ENCODE measurements around the gene NDNF.

Gene NDNF

GRCh38 chr4:121070696-121071639 is 1.4 kb downstream of the NDNF start:
- peak; percentile 30 for DNase-seq

DNA sequence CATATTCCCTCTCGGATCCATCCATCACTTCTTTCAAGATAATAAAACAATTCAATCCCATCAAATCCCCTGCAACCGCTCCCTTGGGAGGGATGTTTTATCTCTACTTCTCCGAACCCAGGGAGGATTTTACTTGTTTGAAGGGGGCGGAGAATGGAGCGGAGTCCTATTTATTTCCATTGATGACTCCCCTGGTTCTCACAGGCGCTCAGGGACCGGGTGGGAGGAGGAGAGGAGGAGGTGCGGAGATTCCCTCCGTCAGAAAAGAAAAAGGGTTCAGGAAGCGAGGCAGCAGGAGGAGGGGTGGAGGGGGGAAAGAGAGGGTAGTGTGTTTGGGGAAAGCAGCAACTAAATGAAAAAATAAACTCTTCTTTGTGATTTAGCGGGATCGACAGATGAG is 2.1 kb downstream of the NDNF start:
- DNase-seq, result no peak

DNA sequence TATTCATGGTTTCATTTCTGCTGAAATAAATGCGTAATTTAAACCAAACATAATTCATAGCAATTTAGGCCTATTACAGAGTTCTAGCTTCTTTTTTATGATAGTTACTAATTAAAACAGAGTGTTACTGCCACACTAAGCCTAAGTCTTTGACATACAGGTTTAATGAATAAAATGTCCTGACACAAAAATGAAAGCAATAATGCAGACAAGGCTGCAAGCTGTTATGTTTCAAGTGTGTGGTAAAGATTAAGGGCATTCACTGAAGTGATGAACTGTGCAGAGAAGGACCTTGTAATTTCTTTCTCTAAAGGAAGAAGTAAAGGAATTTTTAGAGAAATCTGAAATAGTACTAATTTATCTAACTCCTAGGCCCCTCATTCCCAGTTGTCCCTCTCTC is 2.9 kb downstream of the NDNF start:
- DNase-seq, result no peak

DNA sequence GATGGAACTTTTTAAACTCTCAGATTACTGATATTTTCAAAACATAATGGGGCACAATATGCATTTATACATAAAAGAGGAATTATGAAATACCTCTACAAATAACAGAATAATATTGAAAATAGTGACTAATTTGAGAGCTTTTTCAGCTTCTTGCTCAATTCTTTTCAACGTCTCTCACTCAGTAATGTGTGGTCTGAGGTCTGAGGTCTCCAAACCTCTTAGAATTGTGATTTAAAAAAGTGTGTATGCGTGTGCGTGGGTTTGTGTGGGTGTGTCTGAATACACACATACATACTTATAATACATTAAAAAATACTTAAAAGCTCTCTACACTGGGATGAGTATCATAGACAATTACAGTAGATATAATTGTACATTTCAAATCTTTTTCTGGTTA is 7.9 kb downstream of the NDNF start:
- DNase-seq, result no peak

- DNase-seq, result no peak
These were observed 9.8 kb downstream of the NDNF start for GRCh38 chr4:121062521-121062920.

DNA sequence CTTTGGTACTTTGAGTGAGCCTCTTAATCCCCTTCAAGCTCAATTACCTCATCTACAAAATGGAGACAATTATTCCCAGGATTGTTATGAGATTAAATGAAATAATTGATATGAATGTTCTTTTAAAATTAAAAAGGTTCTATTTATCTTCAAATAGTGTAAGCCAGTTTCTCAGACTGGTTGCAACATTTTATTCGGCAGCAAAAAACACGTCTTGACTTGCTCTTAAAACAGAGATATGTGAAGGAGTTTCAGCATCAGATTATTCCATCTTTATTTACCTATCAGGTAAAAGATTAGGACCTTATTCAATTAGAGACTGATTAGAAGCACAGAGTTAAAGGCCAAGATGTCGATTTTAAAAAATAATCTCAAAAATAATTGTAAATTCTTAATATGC is 10.5 kb downstream of the NDNF start:
- DNase-seq, result no peak

GRCh38 chr4:121061215-121061614 is 11.1 kb downstream of the NDNF start:
- DNase-seq, result no peak

- DNase-seq, result no peak
These were observed 14.8 kb downstream of the NDNF start for GRCh38 chr4:121057466-121057922.

GRCh38 chr4:121056066-121056465 is 16.3 kb downstream of the NDNF start:
- DNase-seq, result no peak

GRCh38 chr4:121054373-121054772 is 18.0 kb downstream of the NDNF start:
- no peak for DNase-seq

DNA sequence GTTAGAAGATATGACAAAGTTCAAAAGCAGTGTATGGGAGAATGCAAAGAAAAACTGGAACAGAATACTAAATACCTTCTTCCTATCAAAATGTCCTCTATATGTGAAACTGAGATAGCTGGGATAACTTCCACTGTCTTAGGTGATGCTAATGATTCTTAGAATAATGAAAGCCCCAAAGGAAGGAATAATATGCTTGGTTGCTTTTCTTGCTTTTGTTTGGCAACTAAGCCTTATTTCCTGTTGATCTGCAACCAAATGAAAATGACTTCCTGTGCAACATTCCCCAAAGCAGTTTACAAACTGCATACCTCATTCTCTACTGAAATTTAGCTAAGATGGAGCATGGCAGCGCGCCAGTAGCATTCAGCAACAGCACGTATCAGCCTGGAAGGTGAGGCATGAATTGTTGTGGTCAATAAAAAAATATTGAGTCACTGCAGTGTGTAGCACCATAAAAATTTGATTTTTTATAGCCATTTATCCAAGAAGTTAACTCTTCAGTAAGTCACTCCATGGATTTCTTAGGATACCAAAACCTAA is 18.7 kb downstream of the NDNF start:
- no peak for DNase-seq

DNA sequence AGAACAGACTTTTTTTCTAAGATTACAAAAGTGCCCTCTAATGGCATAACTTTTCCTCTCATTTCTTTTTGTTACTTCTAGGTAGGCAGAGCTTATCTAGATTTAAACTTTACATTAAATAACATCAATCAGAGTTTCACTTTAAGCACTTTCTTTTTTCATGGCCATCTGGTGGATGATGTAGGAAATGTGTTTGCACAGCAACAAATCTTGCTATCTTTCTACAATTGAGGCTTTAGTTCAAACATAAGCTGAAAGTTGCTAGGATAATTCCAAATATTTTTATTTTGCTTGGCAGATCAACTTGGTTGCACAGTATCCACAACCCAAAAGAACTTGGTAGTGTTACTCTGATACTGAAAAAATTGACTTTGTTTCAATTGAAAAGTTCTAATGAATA is 22.0 kb downstream of the NDNF start:
- no peak for DNase-seq

- no peak for DNase-seq
These were observed 23.2 kb downstream of the NDNF start for GRCh38 chr4:121049072-121049599.

GRCh38 chr4:121048165-121048564 is 24.2 kb downstream of the NDNF start:
- no peak for DNase-seq

DNA sequence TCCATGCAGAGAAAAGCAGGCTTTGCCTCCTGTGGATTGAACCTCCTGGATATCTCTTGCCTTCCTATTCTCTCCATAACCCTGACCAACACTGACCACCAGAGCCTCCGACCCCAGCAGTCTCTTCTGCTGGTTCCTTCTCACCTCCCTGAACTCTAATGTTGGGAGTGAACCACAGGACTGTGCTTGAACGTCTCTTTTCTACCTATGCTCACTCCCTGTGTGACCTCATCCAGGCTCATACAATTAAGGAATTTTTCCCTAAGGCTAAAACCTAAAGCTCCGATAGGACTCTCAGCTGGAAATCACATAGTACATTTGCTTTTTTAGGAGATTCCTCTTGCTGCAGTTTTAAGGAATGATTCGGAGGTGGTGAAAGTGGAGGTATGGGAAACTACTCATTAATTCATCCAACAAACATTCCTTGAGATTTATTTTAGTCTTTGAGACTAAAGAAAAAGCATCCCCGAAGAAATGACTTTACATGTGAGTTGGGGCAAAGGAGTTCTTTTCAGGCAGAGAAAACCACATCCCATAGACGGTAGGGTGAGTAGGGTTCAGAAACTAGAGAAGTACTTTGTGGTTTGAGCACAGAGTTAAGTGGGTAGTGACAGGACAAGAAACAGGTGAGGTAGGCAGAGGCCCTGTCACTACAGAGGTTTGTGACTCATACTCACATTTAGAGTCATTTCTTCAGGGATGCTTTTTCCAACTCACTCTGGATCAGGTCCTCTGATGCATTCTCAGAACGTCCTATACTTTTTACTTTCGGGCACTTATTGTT is 30.8 kb downstream of the NDNF start:
- peak; percentile 4 to 26 for DNase-seq

DNA sequence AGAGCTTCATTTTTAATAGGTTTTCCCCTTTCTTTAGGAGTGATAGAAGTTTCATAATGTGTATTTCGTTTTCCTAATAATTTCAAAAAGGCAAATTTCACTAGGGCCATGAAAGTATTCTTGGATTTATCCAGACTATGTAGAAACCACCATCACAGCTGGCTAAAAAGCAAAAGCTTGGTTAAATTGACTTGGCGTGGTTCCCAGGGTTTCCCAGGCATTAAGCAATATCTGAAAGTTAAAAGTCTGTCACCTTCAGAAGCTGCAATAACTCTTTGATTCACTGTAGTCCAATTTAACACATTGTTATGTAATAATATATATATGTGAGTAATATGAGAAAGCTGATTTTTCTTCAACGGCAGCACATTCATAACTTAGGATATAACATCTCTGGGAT is 38.3 kb downstream of the NDNF start:
- no peak for DNase-seq

- DNase-seq, result no peak
These were observed 41.6 kb downstream of the NDNF start for GRCh38 chr4:121030711-121031110.

- no peak for DNase-seq
These were observed 42.2 kb downstream of the NDNF start for GRCh38 chr4:121030131-121030530.

DNA sequence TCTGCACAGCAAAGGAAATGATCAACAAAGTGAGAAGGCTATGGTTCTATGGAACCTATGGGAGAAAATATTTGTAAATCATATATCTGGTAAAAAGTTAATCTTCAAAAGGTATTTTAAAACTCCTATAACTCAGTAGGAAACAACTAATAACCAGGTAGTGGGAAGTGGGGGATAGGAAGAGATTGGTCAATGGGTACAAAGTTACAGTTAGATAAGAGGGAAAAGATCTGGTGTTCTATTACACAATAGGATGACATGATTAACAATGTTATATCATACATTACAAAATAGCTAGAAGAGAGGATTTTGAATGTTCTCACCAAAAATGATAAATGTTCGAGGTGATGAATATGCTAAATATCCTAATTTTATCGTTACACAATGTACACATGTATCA is 46.3 kb downstream of the NDNF start:
- no peak for DNase-seq

DNA sequence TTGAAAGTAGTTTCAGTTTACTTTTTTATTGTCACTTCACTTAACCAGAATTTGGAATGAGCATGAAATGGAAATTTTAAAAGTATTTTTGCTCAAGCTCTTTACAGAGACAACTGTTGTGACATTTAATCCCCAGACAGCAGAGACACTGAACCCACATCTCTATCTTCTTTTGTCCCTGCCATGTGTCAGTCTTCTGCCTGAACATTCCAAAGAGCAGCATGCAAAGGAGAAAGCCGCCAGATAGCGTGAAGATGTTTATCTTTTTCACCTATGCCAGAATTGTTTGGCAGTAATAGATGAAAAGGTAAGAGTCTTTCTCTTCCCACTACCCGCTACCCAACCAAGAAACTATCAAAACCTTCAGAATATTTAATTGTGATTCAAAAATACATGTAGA is 46.8 kb downstream of the NDNF start:
- DNase-seq, result no peak

DNA sequence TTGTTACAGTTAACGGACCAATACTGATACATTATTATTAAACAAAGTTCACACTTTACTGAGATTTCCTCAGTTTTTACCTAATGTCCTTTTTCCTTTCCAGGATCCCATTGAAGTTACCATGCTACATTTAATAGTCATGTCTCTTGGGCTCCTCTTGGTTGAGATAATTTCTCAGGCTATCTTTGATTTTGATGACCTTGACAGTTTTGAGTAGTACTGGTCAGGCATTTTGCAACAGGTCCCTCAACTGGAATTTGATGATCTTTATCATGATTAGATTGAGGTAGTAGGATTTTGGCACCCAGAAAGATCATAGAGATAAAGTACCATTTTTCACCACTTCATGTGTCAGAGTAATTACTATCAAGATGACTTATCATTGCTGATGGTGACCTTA is 53.8 kb downstream of the NDNF start:
- DNase-seq, result no peak

GRCh38 chr4:121016611-121017010 is 55.7 kb downstream of the NDNF start:
- no peak for DNase-seq

DNA sequence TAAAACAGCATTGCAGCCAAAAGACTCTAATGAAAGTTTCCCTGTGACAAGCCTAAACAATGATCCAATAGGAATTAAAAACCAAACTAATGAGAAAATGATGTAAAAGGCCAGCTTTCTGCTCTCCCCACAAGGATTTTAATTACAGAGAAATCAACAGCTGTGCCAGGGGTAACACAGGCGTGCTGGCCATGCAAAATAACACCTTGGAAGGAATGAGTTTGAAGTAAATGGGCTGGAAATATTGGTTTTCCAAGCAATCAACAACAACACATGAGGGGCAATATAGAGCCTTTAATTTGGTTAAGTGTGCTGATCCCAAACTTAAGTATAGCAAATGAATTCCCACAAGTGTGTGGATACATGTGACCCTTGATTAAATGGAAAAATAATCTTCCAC is 56.9 kb downstream of the NDNF start:
- no peak for DNase-seq

GRCh38 chr4:121014544-121014943 is 57.8 kb downstream of the NDNF start:
- no peak for DNase-seq
